Liver (tissue), 9 donors: ENCODE measurements around the gene NEIL3. TPM values are rescaled to one million over a fixed set of nuclear protein-coding genes. Genes with fewer than 3 reads are reported as not detected.

Source experiments
- DNase-seq: peaks from one replicate; pipeline ENCODE4 v3.0.0-alpha.2; 2017; ENCODE audit warnings: low spot score
- H3K27ac ChIP-seq, 2 donors: one replicate each; pipeline ENCODE4 v1.7.0; 2013; ENCODE audit warnings: inconsistent platforms in 2 of 2, low read length in 2 of 2, control low read depth in 1 of 2, low read depth in 1 of 2, mild to moderate bottlenecking in 1 of 2
- H3K27me3 ChIP-seq, 4 donors: one replicate each; pipeline versions ENCODE4 v1.6.1 to v1.7.0; 2013; ENCODE audit warnings: low read length in 3 of 4, inconsistent platforms in 1 of 4, mild to moderate bottlenecking in 1 of 4, moderate library complexity in 1 of 4; ENCODE audit not compliant: control insufficient read depth in 4 of 4, insufficient read depth in 4 of 4
- H3K36me3 ChIP-seq, 4 donors: one replicate each; pipeline versions ENCODE4 v1.6.1 to v1.7.0; 2013; ENCODE audit warnings: low read length in 3 of 4, mild to moderate bottlenecking in 3 of 4, low read depth in 1 of 4, moderate library complexity in 1 of 4; ENCODE audit not compliant: control insufficient read depth in 4 of 4, insufficient read depth in 3 of 4
- H3K4me1 ChIP-seq, 4 donors: one replicate each; pipeline versions ENCODE4 v1.6.1 to v1.7.0; 2013; ENCODE audit warnings: low read length in 3 of 4, mild to moderate bottlenecking in 3 of 4, moderate library complexity in 1 of 4; ENCODE audit not compliant: control insufficient read depth in 4 of 4, insufficient read depth in 4 of 4
- H3K4me3 ChIP-seq, 3 donors: one replicate each; pipeline versions ENCODE4 v1.6.1 to v1.7.0; 2013; ENCODE audit warnings: low read length in 3 of 3, control low read depth in 1 of 3, low read depth in 1 of 3, mild to moderate bottlenecking in 1 of 3
- H3K9ac ChIP-seq, 2 donors: one replicate each; pipeline ENCODE4 v1.7.0; 2013; ENCODE audit warnings: low read length in 2 of 2, mild to moderate bottlenecking in 2 of 2, moderate library complexity in 2 of 2, control low read depth in 1 of 2, low read depth in 1 of 2
- H3K9me3 ChIP-seq, 4 donors: one replicate each; pipeline versions ENCODE4 v1.6.1 to v1.7.0; 2013; ENCODE audit warnings: low read length in 3 of 4; ENCODE audit not compliant: control insufficient read depth in 4 of 4
- ATF3 ChIP-seq: IDR thresholded peaks from 2 replicates; pipeline ENCODE4 v1.6.1; 2016; ENCODE audit warnings: antibody characterized with exemption
- CTCF ChIP-seq: fragments of 150-350 bp; IDR thresholded peaks from 2 replicates; pipeline ENCODE4 v1.5.1; 2017; ENCODE audit warnings: improper control_type of control experiment, low read depth, low read length; ENCODE audit not compliant: missing input control
- EGR1 ChIP-seq, 2 donors: IDR thresholded peaks; 2 replicates each; pipeline ENCODE4 v1.6.1; 2016 to 2018; ENCODE audit warnings: antibody characterized with exemption in 2 of 2, low read depth in 2 of 2
- HNF4A ChIP-seq, 2 donors: conservative IDR thresholded peaks; 2 replicates each; pipeline ENCODE4 v1.6.1; 2016; ENCODE audit warnings: antibody characterized with exemption in 2 of 2, mild to moderate bottlenecking in 2 of 2
- HNF4G ChIP-seq: IDR thresholded peaks from 2 replicates; pipeline ENCODE4 v1.6.1; 2016; ENCODE audit warnings: antibody characterized with exemption
- JUND ChIP-seq, 2 donors: IDR thresholded peaks; 2 replicates each; pipeline ENCODE4 v1.6.1; 2016; ENCODE audit warnings: antibody characterized with exemption in 2 of 2
- MAX ChIP-seq: IDR thresholded peaks from 2 replicates; pipeline ENCODE4 v1.6.1; 2016; ENCODE audit warnings: antibody characterized with exemption
- NR2F2 ChIP-seq: IDR thresholded peaks from 2 replicates; pipeline ENCODE4 v1.6.1; 2016; ENCODE audit warnings: antibody characterized with exemption
- RAD21 ChIP-seq, 2 donors: IDR thresholded peaks; 2 replicates each; pipeline ENCODE4 v1.6.1; 2016; ENCODE audit warnings: antibody characterized with exemption in 2 of 2, mild to moderate bottlenecking in 2 of 2
- REST ChIP-seq: IDR thresholded peaks from 2 replicates; pipeline ENCODE4 v1.6.1; 2016; ENCODE audit warnings: antibody characterized with exemption, mild to moderate bottlenecking
- RXRA ChIP-seq, 2 donors: IDR thresholded peaks; 2 replicates each; pipeline ENCODE4 v1.6.1; 2017 to 2018; ENCODE audit warnings: antibody characterized with exemption in 2 of 2, mild to moderate bottlenecking in 1 of 2
- SP1 ChIP-seq: IDR thresholded peaks from 2 replicates; pipeline ENCODE4 v1.6.1; 2018; ENCODE audit warnings: antibody characterized with exemption, mild to moderate bottlenecking
- TAF1 ChIP-seq: conservative IDR thresholded peaks from 2 replicates; pipeline ENCODE4 v1.6.1; 2016; ENCODE audit warnings: antibody characterized with exemption, mild to moderate bottlenecking
- YY1 ChIP-seq: IDR thresholded peaks from 2 replicates; pipeline ENCODE4 v1.6.1; 2016; ENCODE audit warnings: antibody characterized with exemption, mild to moderate bottlenecking
- ZBTB33 ChIP-seq: IDR thresholded peaks from 2 replicates; pipeline ENCODE4 v1.6.1; 2016; ENCODE audit warnings: antibody characterized with exemption
- WGBS: extraction: QIAGEN DNeasy Blood & Tissue Kit; methylation state at CpG from one replicate; pipeline ENCODE4 v1.1.7; 2013; 5-methylcytosine and 5-hydroxymethylcytosine counted together
- polyA plus RNA-seq, 2 donors: library from polyadenylated mRNA; stranded (reverse) in 1 of 2; unstranded in 1 of 2; fragments of 200-250 nt in 1 of 2; fragments of >200 nt in 1 of 2; fragmentation: Nextera tagmentation in 1 of 2; extraction: Ambion mirVana in 1 of 2; gene quantifications; one replicate each; pipeline versions ENCODE4 v1.2.1 to v1.2.3, GENCODE V29; 2013 to 2015
- total RNA-seq, 2 donors: library from RNA; depleted of rRNA; stranded (reverse); fragments of >200 nt; gene quantifications; one replicate each; pipeline ENCODE4 v1.2.3, GENCODE V29; 2014
- donor health status: healthy.
- donor health status: healthy.
- donor health status: healthy.
- donor health status: healthy.
- donor health status: healthy.

NEIL3 gene
- total and polyA plus RNA-seq, 4 donors, result 0.07 to 11.0 (median 0.19) TPM

- TF ChIP-seq CTCF (no peak), RXRA (IDR thresholded peaks at IDR 0.05) (no peak)
Observed at GRCh38 chr4:177385576-177386277, 76.1 kb downstream of the NEIL3 start (continued).

GRCh38 chr4:177386278-177386815 lies 76.7 kb downstream of the NEIL3 start:
- no peak overlapping the region for H3K4me3 ChIP-seq
- no peaks in the 10 kb centered on the region for H3K9me3 ChIP-seq
- 77% methylated on average over 5 of the region's 5 CpGs for WGBS
- peaks cover 0 to 2% (median under 1%) of the 10 kb centered on the region in 4 donors for H3K4me1 ChIP-seq
- no peak overlapping the region for H3K9ac ChIP-seq
- no peaks in the 10 kb centered on the region for H3K27me3 ChIP-seq
- TF ChIP-seq JUND (IDR thresholded peaks at IDR 0.05), result no peak
- TF ChIP-seq RAD21 (IDR thresholded peaks at IDR 0.05), result no peak
- TF ChIP-seq HNF4A (conservative IDR thresholded peaks at IDR 0.05), result no peak
- TF ChIP-seq EGR1 (IDR thresholded peaks at IDR 0.05; ENCODE audit: low read depth in 2 of 2), result no peak
- no peak for TF ChIP-seq CTCF
- TF ChIP-seq HNF4G, result no peak
- no peak for TF ChIP-seq MAX
- no peak for TF ChIP-seq NR2F2
- TF ChIP-seq REST, result no peak
- TF ChIP-seq YY1, result no peak
- no peak for DNase-seq
- H3K36me3 ChIP-seq, result no peaks in the 10 kb centered on the region
- no peak overlapping the region for H3K27ac ChIP-seq

- Histone ChIP-seq H3K36me3 (no peaks in the 10 kb centered on the region), H3K9me3 (no peaks in the 10 kb centered on the region), H3K9ac (no peak overlapping the region), H3K27me3 (no peaks in the 10 kb centered on the region), H3K4me3 (no peak overlapping the region), H3K27ac (no peak overlapping the region), H3K4me1 (peaks cover 0 to 10% (median 1%) of the 10 kb centered on the region in 4 donors)
- no peak for DNase-seq
- WGBS, result 42% methylated on average over 3 of the region's 3 CpGs
- no peak for TF ChIP-seq YY1
- no peak for TF ChIP-seq EGR1 (IDR thresholded peaks at IDR 0.05; ENCODE audit: low read depth in 2 of 2)
- no peak for TF ChIP-seq RXRA (IDR thresholded peaks at IDR 0.05)
- no peak for TF ChIP-seq SP1
- TF ChIP-seq ZBTB33, result no peak
- TF ChIP-seq RAD21 (IDR thresholded peaks at IDR 0.05), result no peak
- no peak for TF ChIP-seq TAF1
- TF ChIP-seq JUND (IDR thresholded peaks at IDR 0.05), result no peak
- no peak for TF ChIP-seq NR2F2
- TF ChIP-seq ATF3, result no peak
- no peak for TF ChIP-seq CTCF
- TF ChIP-seq MAX, result no peak
Observed at GRCh38 chr4:177391287-177391686, 81.6 kb downstream of the NEIL3 start.
